Measurements from ENCODE around the gene THBS3.

The THBS3 gene

DNA sequence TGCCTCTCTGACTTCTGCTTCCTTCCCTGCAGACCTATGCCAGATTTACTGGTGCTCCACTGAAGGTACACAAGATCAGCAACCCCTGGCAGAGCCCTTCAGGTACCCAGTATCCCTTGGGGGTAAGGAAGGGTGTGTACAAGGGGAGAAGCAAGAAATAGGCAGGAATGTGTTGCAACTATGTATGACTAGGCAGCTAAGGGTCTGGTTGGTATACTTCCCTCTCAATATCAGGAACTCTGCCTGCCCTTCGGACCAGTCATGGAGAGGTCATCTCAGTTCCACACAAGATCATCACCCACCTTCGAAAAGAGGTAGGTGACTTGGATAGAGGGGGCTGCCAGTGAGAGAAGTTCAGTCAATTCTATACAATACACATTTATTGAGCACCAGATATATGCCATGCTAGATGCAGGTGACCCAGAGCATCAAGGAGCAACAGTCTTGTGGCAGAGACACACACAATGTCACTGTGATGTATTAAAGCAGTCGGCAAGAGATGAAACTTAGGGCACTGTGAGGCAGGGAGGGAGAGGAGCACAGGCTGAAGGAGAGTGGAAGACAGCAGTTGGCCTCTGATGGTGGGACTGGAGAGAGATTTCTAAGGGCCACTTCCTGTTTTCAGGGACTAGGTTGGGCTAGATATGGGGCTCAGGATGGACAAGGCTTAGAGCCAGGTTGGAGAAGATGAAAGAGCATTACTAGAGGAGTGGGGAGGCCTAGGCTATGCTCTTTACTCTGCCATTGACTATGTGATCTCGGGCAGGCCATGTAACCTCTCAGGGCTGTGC, 2.8 kb upstream of the THBS3 start:
- no peaks in the 10 kb centered on the region for H4K20me1 ChIP-seq (ENCODE audit: insufficient read depth, low read length, poor library complexity, severe bottlenecking)
- no peak overlapping the region for H2AFZ ChIP-seq (ENCODE audit: low read length)
- peaks cover 16% of the 10 kb centered on the region for H3K79me2 ChIP-seq (ENCODE audit: insufficient read depth, low read length)
- no peaks in the 10 kb centered on the region for H3K27me3 ChIP-seq (ENCODE audit: insufficient read depth, low read length, poor library complexity, severe bottlenecking)
- peak overlapping the region; percentile 99 for H3K4me2 ChIP-seq (ENCODE audit: low read depth, low read length, poor library complexity, severe bottlenecking)
- TF ChIP-seq, protein P1, sequence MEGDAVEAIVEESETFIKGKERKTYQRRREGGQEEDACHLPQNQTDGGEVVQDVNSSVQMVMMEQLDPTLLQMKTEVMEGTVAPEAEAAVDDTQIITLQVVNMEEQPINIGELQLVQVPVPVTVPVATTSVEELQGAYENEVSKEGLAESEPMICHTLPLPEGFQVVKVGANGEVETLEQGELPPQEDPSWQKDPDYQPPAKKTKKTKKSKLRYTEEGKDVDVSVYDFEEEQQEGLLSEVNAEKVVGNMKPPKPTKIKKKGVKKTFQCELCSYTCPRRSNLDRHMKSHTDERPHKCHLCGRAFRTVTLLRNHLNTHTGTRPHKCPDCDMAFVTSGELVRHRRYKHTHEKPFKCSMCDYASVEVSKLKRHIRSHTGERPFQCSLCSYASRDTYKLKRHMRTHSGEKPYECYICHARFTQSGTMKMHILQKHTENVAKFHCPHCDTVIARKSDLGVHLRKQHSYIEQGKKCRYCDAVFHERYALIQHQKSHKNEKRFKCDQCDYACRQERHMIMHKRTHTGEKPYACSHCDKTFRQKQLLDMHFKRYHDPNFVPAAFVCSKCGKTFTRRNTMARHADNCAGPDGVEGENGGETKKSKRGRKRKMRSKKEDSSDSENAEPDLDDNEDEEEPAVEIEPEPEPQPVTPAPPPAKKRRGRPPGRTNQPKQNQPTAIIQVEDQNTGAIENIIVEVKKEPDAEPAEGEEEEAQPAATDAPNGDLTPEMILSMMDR (conservative IDR thresholded peaks at IDR 0.05; ENCODE audit: low read length), result no peak
- TF ChIP-seq EZH2phosphoT487 (IDR thresholded peaks at IDR 0.05; ENCODE audit: borderline replicate concordance), result no peak
- H3K4me3 ChIP-seq (ENCODE audit: low read length, poor library complexity, severe bottlenecking), result peak overlapping the region; percentile 91
- peak overlapping the region; percentile 81 for H3K9ac ChIP-seq (ENCODE audit: low read depth, low read length, poor library complexity, severe bottlenecking)
- H3F3A ChIP-seq (ENCODE audit: low read depth), result no peaks in the 10 kb centered on the region
- H3K9me2 ChIP-seq (replicated peaks; ENCODE audit: low read depth, low read length), result no peaks in the 10 kb centered on the region
- H3K9me3 ChIP-seq (ENCODE audit: insufficient read depth, low read depth, low read length), result no peaks in the 10 kb centered on the region
- H3K4me1 ChIP-seq (ENCODE audit: insufficient read depth, low read length, poor library complexity, severe bottlenecking), result peaks cover 28% of the 10 kb centered on the region
- no peaks in the 10 kb centered on the region for H3K36me3 ChIP-seq (ENCODE audit: insufficient read depth, low read length)

DNA sequence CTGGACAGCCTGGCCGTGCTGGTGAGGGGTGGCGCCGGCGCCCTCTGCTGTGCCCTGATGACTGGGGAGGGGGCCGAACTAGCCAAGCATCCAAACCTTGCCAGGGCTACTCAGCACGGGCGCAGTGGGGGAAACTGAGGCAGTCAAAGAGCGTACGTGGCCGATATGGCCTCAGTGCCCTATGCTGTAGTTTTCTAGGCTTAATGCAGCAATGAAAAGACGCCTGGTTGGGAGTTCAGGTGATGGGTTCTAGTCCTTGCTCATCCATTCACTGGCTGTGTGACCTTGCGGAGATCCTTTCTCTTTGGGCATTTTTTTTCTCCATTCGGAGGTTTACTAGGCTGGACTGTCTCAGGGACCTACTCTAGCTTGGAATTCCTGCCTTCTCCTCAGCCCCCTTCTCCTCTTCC, 1.6 kb upstream of the THBS3 start:
- no peaks in the 10 kb centered on the region for H3K9me2 ChIP-seq (replicated peaks; ENCODE audit: low read depth, low read length)

DNA sequence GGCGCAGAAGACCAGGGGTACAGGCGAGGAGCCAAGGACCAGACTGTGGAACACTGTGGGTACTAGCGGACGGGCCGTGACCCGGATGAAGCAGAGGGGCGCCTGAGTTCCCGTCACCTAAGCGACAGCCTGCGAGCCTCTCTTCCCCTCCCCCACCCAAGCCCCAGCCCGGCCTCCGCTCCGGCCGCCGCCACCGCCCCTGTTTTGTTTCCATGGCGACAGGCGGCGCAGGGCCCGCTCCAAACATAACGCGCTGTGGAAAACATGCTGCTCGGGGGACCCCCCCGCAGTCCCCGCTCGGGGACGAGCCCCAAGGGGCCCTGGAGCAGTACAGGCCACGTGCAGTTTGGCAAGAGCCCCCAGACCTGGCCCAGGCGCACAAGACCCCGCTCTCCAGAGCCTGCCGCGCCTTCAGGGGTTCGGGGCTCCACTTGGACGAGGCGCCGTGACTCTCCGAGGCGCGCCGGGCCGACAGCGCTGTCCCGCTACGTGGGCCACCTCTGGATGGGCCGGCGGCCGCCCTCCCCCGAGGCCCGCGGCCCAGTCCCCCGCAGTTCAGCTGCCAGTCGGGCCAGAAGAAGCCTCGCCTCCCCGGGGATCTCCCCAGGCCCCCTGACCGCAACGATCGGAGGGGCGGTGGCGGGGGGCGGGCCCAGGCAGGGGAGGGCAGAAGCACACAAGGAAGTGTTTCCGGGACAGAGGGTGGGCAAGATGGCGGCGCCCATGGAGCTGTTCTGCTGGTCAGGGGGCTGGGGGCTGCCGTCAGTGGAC, 1.0 kb upstream of the THBS3 start, which contains the start of gene MTX1:
Gene MTX1, plus strand, starts transcription at position 155 of the 771 bp plus-strand sequence. Its CDS starts 110 bp downstream, at position 265.
- peak within 1 kb of the TSS; percentile 99 for H3K4me2 ChIP-seq (ENCODE audit: low read depth, low read length, poor library complexity, severe bottlenecking)
- H3K9me2 ChIP-seq (replicated peaks; ENCODE audit: low read depth, low read length), result no peaks in the 10 kb centered on the region
- peak within 1 kb of the TSS; percentile 91 for H3K4me3 ChIP-seq (ENCODE audit: low read length, poor library complexity, severe bottlenecking)
- no peaks in the 10 kb centered on the region for H3F3A ChIP-seq (ENCODE audit: low read depth)
- H3K9ac ChIP-seq (ENCODE audit: low read depth, low read length, poor library complexity, severe bottlenecking), result peak within 1 kb of the TSS; percentile 81
- no peaks in the 10 kb centered on the region for H4K20me1 ChIP-seq (ENCODE audit: insufficient read depth, low read length, poor library complexity, severe bottlenecking)
- H2AFZ ChIP-seq (ENCODE audit: low read length), result peak within 1 kb of the TSS; percentile 91
- TF ChIP-seq, protein P1 (conservative IDR thresholded peaks at IDR 0.05; ENCODE audit: low read length), result no peak
- TF ChIP-seq EZH2phosphoT487 (IDR thresholded peaks at IDR 0.05; ENCODE audit: borderline replicate concordance), result no peak
- H3K9me3 ChIP-seq (ENCODE audit: insufficient read depth, low read depth, low read length), result no peaks in the 10 kb centered on the region
- no peaks in the 10 kb centered on the region for H3K27me3 ChIP-seq (ENCODE audit: insufficient read depth, low read length, poor library complexity, severe bottlenecking)
- no peaks in the 10 kb centered on the region for H3K36me3 ChIP-seq (ENCODE audit: insufficient read depth, low read length)
- H3K4me1 ChIP-seq (ENCODE audit: insufficient read depth, low read length, poor library complexity, severe bottlenecking), result peaks cover 28% of the 10 kb centered on the region
- H3K79me2 ChIP-seq (ENCODE audit: insufficient read depth, low read length), result peaks cover 16% of the 10 kb centered on the region

More for the DNA sequence above, 1.6 kb upstream of the THBS3 start:
- H3K79me2 ChIP-seq (ENCODE audit: insufficient read depth, low read length), result peaks cover 16% of the 10 kb centered on the region
- H3K4me1 ChIP-seq (ENCODE audit: insufficient read depth, low read length, poor library complexity, severe bottlenecking), result peaks cover 28% of the 10 kb centered on the region
- TF ChIP-seq EZH2phosphoT487 (IDR thresholded peaks at IDR 0.05; ENCODE audit: borderline replicate concordance), result no peak
- TF ChIP-seq, protein P1 (conservative IDR thresholded peaks at IDR 0.05; ENCODE audit: low read length), result no peak
- no peaks in the 10 kb centered on the region for H3K27me3 ChIP-seq (ENCODE audit: insufficient read depth, low read length, poor library complexity, severe bottlenecking)
- H3K36me3 ChIP-seq (ENCODE audit: insufficient read depth, low read length), result no peaks in the 10 kb centered on the region
- no peaks in the 10 kb centered on the region for H3F3A ChIP-seq (ENCODE audit: low read depth)
- H3K9ac ChIP-seq (ENCODE audit: low read depth, low read length, poor library complexity, severe bottlenecking), result peak overlapping the region; percentile 81
- peak overlapping the region; percentile 91 for H2AFZ ChIP-seq (ENCODE audit: low read length)
- no peaks in the 10 kb centered on the region for H4K20me1 ChIP-seq (ENCODE audit: insufficient read depth, low read length, poor library complexity, severe bottlenecking)
- H3K4me2 ChIP-seq (ENCODE audit: low read depth, low read length, poor library complexity, severe bottlenecking), result peak overlapping the region; percentile 99
- H3K9me3 ChIP-seq (ENCODE audit: insufficient read depth, low read depth, low read length), result no peaks in the 10 kb centered on the region
- H3K4me3 ChIP-seq (ENCODE audit: low read length, poor library complexity, severe bottlenecking), result peak overlapping the region; percentile 91

Measured in Loucy (cell line).